ENCODE data around the gene ZNF611.

GRCh38 chr19:52724701-52725514 is 9.9 kb downstream of the ZNF611 start:
- TF ChIP-seq POLR2A (IDR thresholded peaks at IDR 0.05): no peak
- TF ChIP-seq CTCF (IDR thresholded peaks at IDR 0.05): no peak
